Smooth muscle cell (in vitro differentiated cells): Measurements from ENCODE around the gene CLECL1. TPM values are rescaled to one million over a fixed set of nuclear protein-coding genes. Genes with fewer than 3 reads are reported as not detected.

Experiments
- DNase-seq: peaks from one replicate; lab custom pipeline; 2025; ENCODE audit not compliant: unreplicated experiment; lab: John Stamatoyannopoulos, UW
- H2AFZ ChIP-seq: fragments of 200-600 bp; sonication (generic); 2 replicates; pipeline ENCODE4 v1.6.0; 2016; ENCODE audit warnings: antibody characterized with exemption, low read depth, mild to moderate bottlenecking
- H3F3A ChIP-seq: fragments of 200-600 bp; sonication (generic); 2 replicates; pipeline ENCODE4 v1.6.0; 2017; ENCODE audit warnings: antibody characterized with exemption, low read depth
- H3K27ac ChIP-seq: fragments of 200-600 bp; sonication (generic); 2 replicates; pipeline ENCODE4 v1.5.1; 2016; ENCODE audit warnings: low read depth, mild to moderate bottlenecking
- H3K27me3 ChIP-seq: fragments of 200-600 bp; sonication (generic); 2 replicates; pipeline ENCODE4 v1.6.1; 2016; ENCODE audit warnings: low read depth, mild to moderate bottlenecking
- H3K36me3 ChIP-seq: fragments of 200-600 bp; sonication (generic); 2 replicates; pipeline ENCODE4 v1.5.1; 2016; ENCODE audit warnings: low read depth
- H3K4me1 ChIP-seq: fragments of 200-600 bp; sonication (generic); 2 replicates; pipeline ENCODE4 v1.5.1; 2016; ENCODE audit warnings: low read depth
- H3K4me2 ChIP-seq: fragments of 200-600 bp; sonication (generic); 2 replicates; pipeline ENCODE4 v1.6.0; 2016; ENCODE audit warnings: mild to moderate bottlenecking
- H3K4me3 ChIP-seq: fragments of 200-600 bp; sonication (generic); 2 replicates; pipeline ENCODE4 v1.5.1; 2016; ENCODE audit warnings: mild to moderate bottlenecking
- H3K79me2 ChIP-seq: fragments of 200-600 bp; sonication (generic); 2 replicates; pipeline ENCODE4 v1.6.0; 2016; ENCODE audit warnings: low read depth, mild to moderate bottlenecking
- H3K9ac ChIP-seq: fragments of 200-600 bp; sonication (generic); 2 replicates; pipeline ENCODE4 v1.6.0; 2016; ENCODE audit warnings: low read depth
- H3K9me3 ChIP-seq: fragments of 200-600 bp; sonication (generic); replicated peaks from 2 replicates; pipeline ENCODE4 v1.5.1; 2016; ENCODE audit warnings: low read depth
- H4K20me1 ChIP-seq: fragments of 200-600 bp; sonication (generic); 2 replicates; pipeline ENCODE4 v1.6.0; 2016; ENCODE audit warnings: low read depth
- WGBS: methylation state at CpG from one replicate; pipeline ENCODE4 v1.1.7; 2016; ENCODE audit warnings: low lambda C conversion rate; 5-methylcytosine and 5-hydroxymethylcytosine counted together
- polyA plus RNA-seq: library from polyadenylated mRNA; unstranded; fragments of >200 nt; fragmentation: Nextera tagmentation; extraction: Ambion mirVana; gene quantifications from 2 replicates; pipeline ENCODE4 v1.2.1, GENCODE V29; 2016
- total RNA-seq: library from RNA; depleted of rRNA; stranded (reverse); fragments of >200 nt; gene quantifications from 2 replicates; pipeline ENCODE4 v1.2.3, GENCODE V29; 2014
- TF ChIP-seq, protein P1 (sequence below): fragments of 200-600 bp; sonication (generic); IDR thresholded peaks from 2 replicates; pipeline ENCODE4 v1.5.1; 2017; ENCODE audit warnings: borderline replicate concordance, mild to moderate bottlenecking, antibody characterized with exemption; ENCODE audit not compliant: insufficient read depth, poor library complexity, severe bottlenecking

The CLECL1 gene
- total and polyA plus RNA-seq, 2 experiments from 2014 or later = not detected

DNA sequence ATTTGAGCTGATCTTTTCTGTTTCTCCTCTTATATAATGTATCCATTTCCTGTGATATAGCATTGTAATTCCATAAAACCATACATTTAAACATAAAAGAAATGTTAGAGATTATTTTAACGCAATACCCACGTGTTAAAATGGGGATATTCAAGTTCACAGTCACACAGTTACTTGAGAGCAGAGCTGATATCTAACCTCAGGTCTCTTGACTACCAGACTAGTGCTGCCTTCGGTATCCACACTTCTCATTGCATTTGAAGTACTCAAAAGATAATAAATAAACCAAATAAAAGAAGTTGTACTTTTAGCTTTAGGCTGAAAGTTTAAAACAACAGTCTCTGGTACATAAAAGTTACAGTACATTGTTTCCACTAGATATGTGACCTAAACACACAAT, 2.9 kb downstream of the CLECL1 start:
- H3K9ac ChIP-seq = no peak overlapping the region
- H3K79me2 ChIP-seq = no peaks in the 10 kb centered on the region
- DNase-seq = no peak
- H3K4me3 ChIP-seq = no peak overlapping the region
- no peaks in the 10 kb centered on the region for H3K4me1 ChIP-seq
- WGBS = 83% methylated on average over 3 of the region's 3 CpGs
- no peak overlapping the region for H3K27ac ChIP-seq
- no peaks in the 10 kb centered on the region for H4K20me1 ChIP-seq
- no peaks in the 10 kb centered on the region for H3K27me3 ChIP-seq
- no peak overlapping the region for H3K4me2 ChIP-seq
- H3K36me3 ChIP-seq = no peaks in the 10 kb centered on the region
- H3F3A ChIP-seq = no peaks in the 10 kb centered on the region
- TF ChIP-seq, protein P1, sequence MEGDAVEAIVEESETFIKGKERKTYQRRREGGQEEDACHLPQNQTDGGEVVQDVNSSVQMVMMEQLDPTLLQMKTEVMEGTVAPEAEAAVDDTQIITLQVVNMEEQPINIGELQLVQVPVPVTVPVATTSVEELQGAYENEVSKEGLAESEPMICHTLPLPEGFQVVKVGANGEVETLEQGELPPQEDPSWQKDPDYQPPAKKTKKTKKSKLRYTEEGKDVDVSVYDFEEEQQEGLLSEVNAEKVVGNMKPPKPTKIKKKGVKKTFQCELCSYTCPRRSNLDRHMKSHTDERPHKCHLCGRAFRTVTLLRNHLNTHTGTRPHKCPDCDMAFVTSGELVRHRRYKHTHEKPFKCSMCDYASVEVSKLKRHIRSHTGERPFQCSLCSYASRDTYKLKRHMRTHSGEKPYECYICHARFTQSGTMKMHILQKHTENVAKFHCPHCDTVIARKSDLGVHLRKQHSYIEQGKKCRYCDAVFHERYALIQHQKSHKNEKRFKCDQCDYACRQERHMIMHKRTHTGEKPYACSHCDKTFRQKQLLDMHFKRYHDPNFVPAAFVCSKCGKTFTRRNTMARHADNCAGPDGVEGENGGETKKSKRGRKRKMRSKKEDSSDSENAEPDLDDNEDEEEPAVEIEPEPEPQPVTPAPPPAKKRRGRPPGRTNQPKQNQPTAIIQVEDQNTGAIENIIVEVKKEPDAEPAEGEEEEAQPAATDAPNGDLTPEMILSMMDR = no peak
- no peaks in the 10 kb centered on the region for H3K9me3 ChIP-seq
- no peak overlapping the region for H2AFZ ChIP-seq

DNA sequence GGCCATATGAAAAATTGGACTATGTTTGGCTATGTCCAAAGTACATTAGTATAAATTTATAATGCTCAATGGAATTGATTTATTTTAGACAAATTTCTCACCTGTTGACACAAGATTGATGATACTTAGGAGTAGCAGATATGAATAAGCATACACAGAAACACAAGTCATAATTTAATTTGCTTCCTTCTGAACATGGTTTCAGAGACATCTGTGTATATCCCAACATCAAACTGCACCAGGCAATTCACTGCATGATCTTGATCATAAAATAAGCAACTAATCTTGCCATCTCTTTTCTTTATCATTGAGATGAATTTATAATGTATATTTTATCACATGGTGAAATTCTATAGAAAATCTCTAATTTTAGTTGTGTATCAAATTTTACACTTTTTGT, 3.8 kb downstream of the CLECL1 start:
- Histone ChIP-seq H3F3A (no peaks in the 10 kb centered on the region), H3K79me2 (no peaks in the 10 kb centered on the region)

DNA sequence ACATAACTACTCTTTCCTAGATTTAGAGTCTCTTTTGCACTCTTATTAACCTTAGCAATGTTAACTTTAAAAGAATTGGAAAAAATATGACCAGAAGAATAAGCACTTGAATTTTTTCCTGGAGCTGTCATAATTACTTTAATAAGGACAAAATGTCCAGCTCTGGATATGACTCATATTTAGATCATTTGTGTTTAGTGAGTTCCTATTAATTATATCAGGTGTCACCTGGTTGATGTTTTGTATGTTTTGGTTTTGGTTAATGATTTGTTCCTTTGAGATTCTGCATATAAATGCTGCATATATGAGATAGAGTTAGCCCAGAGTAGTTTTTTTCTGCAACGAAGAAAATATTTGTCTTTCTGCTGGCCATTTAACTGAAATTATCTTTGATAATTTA, 5.1 kb downstream of the CLECL1 start:
- TF ChIP-seq, protein P1 = no peak
- Histone ChIP-seq H4K20me1 (no peaks in the 10 kb centered on the region), H3K9ac (no peak overlapping the region), H3K27ac (no peak overlapping the region), H3K36me3 (no peaks in the 10 kb centered on the region), H3K4me2 (no peak overlapping the region), H3K4me1 (no peaks in the 10 kb centered on the region), H3K27me3 (no peaks in the 10 kb centered on the region), H3K79me2 (no peaks in the 10 kb centered on the region), H2AFZ (no peak overlapping the region), H3K9me3 (no peaks in the 10 kb centered on the region), H3F3A (no peaks in the 10 kb centered on the region), H3K4me3 (no peak overlapping the region)
- no peak for DNase-seq
- WGBS = 96% methylated on average over 1 of the region's 1 CpG

More for the DNA sequence above, 3.8 kb downstream of the CLECL1 start:
- TF ChIP-seq, protein P1 = no peak
- Histone ChIP-seq H3K9me3 (no peaks in the 10 kb centered on the region), H3K4me2 (no peak overlapping the region), H3K27me3 (no peaks in the 10 kb centered on the region), H3K4me3 (no peak overlapping the region), H2AFZ (no peak overlapping the region), H4K20me1 (no peaks in the 10 kb centered on the region), H3K27ac (no peak overlapping the region), H3K4me1 (no peaks in the 10 kb centered on the region), H3K9ac (no peak overlapping the region), H3K36me3 (no peaks in the 10 kb centered on the region)
- DNase-seq = no peak

DNA sequence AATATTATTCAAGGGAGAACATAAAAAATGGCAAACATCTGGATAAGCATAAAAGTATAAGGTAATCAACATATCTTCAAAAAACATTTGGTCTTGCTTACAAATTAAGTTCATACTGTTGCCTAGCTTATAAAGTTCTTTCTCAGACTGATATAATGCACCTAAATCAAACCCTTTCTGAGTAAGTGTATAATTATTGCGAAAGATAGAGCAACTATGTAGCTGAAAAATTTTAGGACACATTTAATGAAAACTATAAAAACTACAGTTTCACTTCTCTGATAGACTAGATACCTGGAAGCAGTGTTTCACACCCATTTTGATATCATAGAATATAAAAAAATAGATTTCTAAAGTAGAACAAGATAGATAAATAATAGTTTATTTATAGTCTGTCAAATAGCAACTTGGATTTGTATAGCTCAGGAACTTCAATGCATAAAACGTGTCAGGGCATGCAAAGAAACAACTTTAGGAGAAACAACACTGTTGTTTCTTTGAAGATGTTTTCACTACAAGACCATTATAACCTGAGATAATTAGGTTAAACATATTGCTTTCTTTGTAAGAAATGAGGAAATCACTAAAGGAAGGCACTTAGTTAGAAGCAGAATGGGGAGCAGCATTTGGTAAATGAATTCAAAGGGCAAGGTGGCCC, 7.6 kb downstream of the CLECL1 start:
- H3K4me2 ChIP-seq = no peak overlapping the region
- no peaks in the 10 kb centered on the region for H4K20me1 ChIP-seq
- H3K79me2 ChIP-seq = no peaks in the 10 kb centered on the region
- no peak overlapping the region for H3K27ac ChIP-seq
- H3K27me3 ChIP-seq = no peaks in the 10 kb centered on the region
- H3K9me3 ChIP-seq = no peaks in the 10 kb centered on the region
- no peaks in the 10 kb centered on the region for H3F3A ChIP-seq
- H2AFZ ChIP-seq = peak overlapping the region; percentile 25
- H3K4me1 ChIP-seq = no peaks in the 10 kb centered on the region
- H3K9ac ChIP-seq = no peak overlapping the region
- no peak for DNase-seq
- no peaks in the 10 kb centered on the region for H3K36me3 ChIP-seq
- H3K4me3 ChIP-seq = no peak overlapping the region
- WGBS = 76% methylated on average over 2 of the region's 2 CpGs
- TF ChIP-seq, protein P1 = no peak
